ENCODE data around the gene ITGA5. TPM values are rescaled to one million over a fixed set of nuclear protein-coding genes. Genes with fewer than 3 reads are reported as not detected.

ITGA5 gene
- total and polyA plus RNA-seq, 2 of the 13 experiments (the other 11 are each of a cell fraction or from before 2014, with no cell fraction given): 0.20 to 0.40 TPM

GRCh38 chr12:54383041-54383609 lies 35.9 kb downstream of the ITGA5 start:
- ATAC-seq: no peak

More at GRCh38 chr12:54383041-54383609, 35.9 kb downstream of the ITGA5 start:
- POLR2A ChIA-PET: no interaction called here
- BruUV-seq (replicated peaks): no TSS peak
- no peak for FAIRE-seq
- no peak overlapping the region for H2AFZ ChIP-seq (ENCODE audit: low read length)
- intact Hi-C loops (cut with micrococcal nuclease; ENCODE audit: unreplicated experiment) (no loop called here), in situ Hi-C loops (cut with HindIII; ENCODE audit: extremely low pct_ligation_motif_present, low pct_unique_long_range_greater_than_20kb) (no loop called here)
- TF ChIP-seq IRF1 (CRISPR knock-in tag; IDR thresholded peaks at IDR 0.05; ENCODE audit: low read depth): no peak
- TF ChIP-seq HNRNPL (IDR thresholded peaks at IDR 0.05; ENCODE audit: low read depth, low read length): no peak
- no peak for TF ChIP-seq ISL2 (CRISPR knock-in tag; IDR thresholded peaks at IDR 0.05)
- no peak for TF ChIP-seq ZNF234 (CRISPR knock-in tag; conservative IDR thresholded peaks at IDR 0.05)
- TF ChIP-seq TEAD3 (CRISPR knock-in tag; optimal IDR thresholded peaks at IDR 0.05; ENCODE audit: borderline replicate concordance): no peak
- no peak for TF ChIP-seq ZNF777 (CRISPR knock-in tag; IDR thresholded peaks at IDR 0.05)
- no peak for TF ChIP-seq ZNF513 (CRISPR knock-in tag; conservative IDR thresholded peaks at IDR 0.05)
- TF ChIP-seq ZNF10 (CRISPR knock-in tag; IDR thresholded peaks at IDR 0.05; ENCODE audit: borderline replicate concordance, low read depth): no peak
- no peak for TF ChIP-seq ZNF781 (CRISPR knock-in tag; IDR thresholded peaks at IDR 0.05; ENCODE audit: borderline replicate concordance, not compliant biosample characterization)
- TF ChIP-seq ZNF724P (CRISPR knock-in tag; IDR thresholded peaks at IDR 0.05; ENCODE audit: borderline replicate concordance): no peak
- TF ChIP-seq KMT2A (CRISPR knock-in tag; IDR thresholded peaks at IDR 0.05): no peak
- no peak for TF ChIP-seq ZNF44 (CRISPR knock-in tag; IDR thresholded peaks at IDR 0.05)
- no peak for TF ChIP-seq RNF219 (CRISPR knock-in tag; IDR thresholded peaks at IDR 0.05)
- TF ChIP-seq BHLHE40 (IDR thresholded peaks at IDR 0.05; ENCODE audit: low read length): no peak
- TF ChIP-seq CSRNP1 (CRISPR knock-in tag; IDR thresholded peaks at IDR 0.05): no peak
- no peak for TF ChIP-seq HNRNPUL1 (IDR thresholded peaks at IDR 0.05; ENCODE audit: low read depth, low read length)
- no peak for TF ChIP-seq ZNF432 (CRISPR knock-in tag; IDR thresholded peaks at IDR 0.05; ENCODE audit: borderline replicate concordance)
- DNase-seq (ENCODE audit: low spot score): no peak
- no peaks in the 10 kb centered on the region for H3K9me3 ChIP-seq (ENCODE audit: low read length)
- peaks cover 2 to 12% of the 10 kb centered on the region in 2 experiments; a peak in 4 of 5 replicates for H3K27me3 ChIP-seq (ENCODE audit: control insufficient read depth in 1 of 2, insufficient read depth in 2 of 2, low read length in 2 of 2)
- no peak overlapping the region for H3K4me3 ChIP-seq (replicated peaks in 1 of 3; ENCODE audit: insufficient read depth in 1 of 3, low read depth in 2 of 3, low read length in 3 of 3)
- no peaks in the 10 kb centered on the region for H3K79me2 ChIP-seq (ENCODE audit: insufficient read depth, low read length)
- H3K36me3 ChIP-seq (replicated peaks in 1 of 2; ENCODE audit: control insufficient read depth in 1 of 2, insufficient read depth in 2 of 2, low read length in 2 of 2): no peaks in the 10 kb centered on the region
- peaks cover 33% of the 10 kb centered on the region for H3K4me1 ChIP-seq (ENCODE audit: insufficient read depth, low read length)
- no peak overlapping the region for H3K27ac ChIP-seq (ENCODE audit: extremely low read length, insufficient read depth, low read length)
- no peak overlapping the region for H3K9ac ChIP-seq (ENCODE audit: insufficient read depth, low read depth, low read length)
- H3K4me2 ChIP-seq (ENCODE audit: low read depth, low read length): no peak overlapping the region
- 57% methylated on average over 3 of the region's 3 CpGs for WGBS (ENCODE audit: low lambda C conversion rate)
- CTCF ChIA-PET (ENCODE audit: low intra/inter-chr PET ratio, low total read pairs): no interaction called here
- no peaks in the 10 kb centered on the region for H4K20me1 ChIP-seq (ENCODE audit: insufficient read depth, low read length)
